Pancreas (tissue), 10 donors: ENCODE measurements around the gene GPBAR1. TPM values are rescaled to one million over a fixed set of nuclear protein-coding genes. Genes with fewer than 3 reads are reported as not detected.
A peak's percentile ranks its signal among the peaks of the same experiment; 100 is the strongest.

ENCODE experiments used
- ATAC-seq, 4 donors: fragments of 200-7000 bp; cut with Tn5 transposase; one replicate each; pipeline versions ENCODE4 v1.8.0 to v1.9.1; 2020; ENCODE audit warnings: mild to moderate bottlenecking in 4 of 4, moderate library complexity in 4 of 4
- DNase-seq, 6 donors: peaks; one replicate each; pipeline ENCODE4 v3.0.0-alpha.2; 2020
- FAIRE-seq: peaks from 2 replicates; lab custom pipeline; 2012; peaks lifted over from hg19 to GRCh38; lab: Jason Lieb, UNC
- H3K27ac ChIP-seq, 4 donors: fragments of 200-600 bp; sonication (generic); 1 replicate in 3 of 4; 2 replicates in 1 of 4; pipeline versions ENCODE4 v1.5.0 to v1.8.0; 2020
- H3K27me3 ChIP-seq, 4 donors: fragments of 200-600 bp; one replicate each; pipeline ENCODE4 v1.8.0; 2021
- H3K36me3 ChIP-seq, 3 donors: fragments of 200-600 bp; sonication (generic) in 1 of 3; one replicate each; pipeline versions ENCODE4 v1.5.0 to v1.8.0; 2020 to 2021
- H3K4me1 ChIP-seq, 3 donors: fragments of 200-600 bp; one replicate each; pipeline ENCODE4 v1.8.0; 2021
- H3K4me3 ChIP-seq, 4 donors: fragments of 200-600 bp; sonication (generic) in 2 of 4; one replicate each; pipeline versions ENCODE4 v1.5.0 to v1.8.0; 2020 to 2021
- H3K9me3 ChIP-seq, 4 donors: fragments of 200-600 bp; one replicate each; pipeline ENCODE4 v1.8.0; 2021
- WGBS, 2 donors: extraction: QIAGEN DNeasy Blood & Tissue Kit; methylation state at CpG; one replicate each; pipeline ENCODE4 v1.1.7; 2013; 5-methylcytosine and 5-hydroxymethylcytosine counted together
- intact Hi-C, 3 donors: fragments of 100-400 bp; cut with DNase I; formaldehyde crosslinking; loops; one replicate each; pipeline versions ENCODE4 v1.11.1 to v1.14.2; 2022
- polyA plus RNA-seq, 2 donors: library from polyadenylated mRNA; stranded (reverse); fragments of 200-250 nt; gene quantifications; one replicate each; pipeline ENCODE4 v1.2.3, GENCODE V29; 2013
- total RNA-seq, 6 donors: library from RNA; stranded (reverse); fragmentation: NEBNext Ultra II Directional in 4 of 6; extraction: Animal tissue kit (Norgen Biotek cat#: 25700) in 4 of 6; gene quantifications; one replicate each; pipeline versions ENCODE4 v1.2.1 to v1.2.4, GENCODE V29; 2021 to 2023
- TF ChIP-seq, protein P1 (sequence below), 4 donors: fragments of 200-600 bp; sonication (generic) in 3 of 4; IDR thresholded peaks; one replicate each; pipeline versions ENCODE4 v1.5.0 to v1.8.0; 2021; ENCODE audit warnings: antibody characterized with exemption in 4 of 4
- donor health status: healthy with polysubstance abuse.
- donor health status: DM: no; HTN: no; CAD: no; lungs with moderate emphysema.
- donor health status: DM: no; HTN: no; CAD: no.
- donor health status: control.
- donor health status: control.
- donor health status: Bipolar disorder and iron deficiency.
- donor health status: DM: yes; HTN: yes; CAD: no.
- donor health status: DM: no; HTN: no; CAD: no.
- donor health status: DM: no; HTN: no; CAD: no.
- donor health status: DM: yes; HTN: yes; CAD: no.

GPBAR1 gene
- total and polyA plus RNA-seq, 8 donors, result 0.12 to 2.3 (median 1.2) TPM

DNA sequence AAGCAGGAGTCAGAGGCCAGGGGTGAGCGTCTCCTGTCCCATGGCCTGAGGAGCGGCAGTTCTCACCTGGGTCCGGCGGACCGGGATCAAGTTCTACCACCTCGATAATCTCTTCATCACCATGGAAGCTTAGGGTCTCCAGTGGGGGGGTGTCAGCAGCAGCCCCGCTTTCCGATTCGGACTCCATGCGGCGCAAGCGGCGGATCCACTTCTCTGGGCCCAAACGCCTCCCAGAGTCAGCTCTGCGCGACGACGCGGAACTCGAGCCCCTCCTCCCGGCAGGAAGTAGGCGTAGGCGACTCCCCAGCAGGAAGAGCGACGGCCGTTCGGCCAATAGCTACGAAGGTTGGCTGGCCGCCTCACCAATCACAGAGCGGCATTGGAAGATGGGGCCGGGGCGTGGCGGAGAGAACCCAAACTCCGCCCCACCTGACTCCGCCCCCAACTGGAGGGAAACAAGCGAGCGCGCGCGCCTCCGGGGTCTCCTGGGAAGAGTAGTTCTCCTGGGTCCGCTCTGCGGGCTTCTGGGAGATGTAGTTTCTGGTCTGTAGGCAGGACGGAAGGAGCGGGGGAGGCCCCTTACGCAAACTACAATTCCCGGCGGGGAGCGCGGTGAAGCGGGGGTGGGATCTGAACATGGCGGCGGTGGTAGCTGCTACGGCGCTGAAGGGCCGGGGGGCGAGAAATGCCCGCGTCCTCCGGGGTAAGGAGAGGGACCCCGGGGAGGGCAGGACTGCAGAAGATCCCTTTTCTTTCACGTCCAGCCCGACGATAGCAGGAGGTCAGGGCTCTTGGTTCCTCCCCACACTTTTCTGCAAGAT lies 9.3 kb downstream of the GPBAR1 start, which contains the start of the genes AAMP and PNKD:
AAMP (minus strand) TSS at position 238 of the 821 bp plus-strand sequence; CDS start at position 187, 51 bp downstream.
PNKD (plus strand) TSS at position 620 of the 821 bp plus-strand sequence; CDS start at position 637, 17 bp downstream.
- FAIRE-seq (peak; percentile 97), DNase-seq (peak; percentile 100), ATAC-seq (peak; percentile 81 to 92 (median 87))
- Histone ChIP-seq H3K9me3 (no peaks in the 10 kb centered on the region), H3K27me3 (no peaks in the 10 kb centered on the region), H3K27ac (peak within 1 kb of the TSS; percentile 6 to 71 (median 66)), H3K4me3 (peak within 1 kb of the TSS; percentile 72 to 91 (median 78)), H3K4me1 (peaks cover 8 to 37% (median 24%) of the 10 kb centered on the region in 3 donors), H3K36me3 (peaks cover 0 to 28% (median 24%) of the 10 kb centered on the region in 3 donors)
- intact Hi-C loops, result loop anchor here in 2 of 3 donors (5.0 to 10.0 kb wide), 2 partner anchors 122 to 125 kb away; partner anchors contain the start of gene CTDSP1 (in 1 of the 2)
- TF ChIP-seq, protein P1, sequence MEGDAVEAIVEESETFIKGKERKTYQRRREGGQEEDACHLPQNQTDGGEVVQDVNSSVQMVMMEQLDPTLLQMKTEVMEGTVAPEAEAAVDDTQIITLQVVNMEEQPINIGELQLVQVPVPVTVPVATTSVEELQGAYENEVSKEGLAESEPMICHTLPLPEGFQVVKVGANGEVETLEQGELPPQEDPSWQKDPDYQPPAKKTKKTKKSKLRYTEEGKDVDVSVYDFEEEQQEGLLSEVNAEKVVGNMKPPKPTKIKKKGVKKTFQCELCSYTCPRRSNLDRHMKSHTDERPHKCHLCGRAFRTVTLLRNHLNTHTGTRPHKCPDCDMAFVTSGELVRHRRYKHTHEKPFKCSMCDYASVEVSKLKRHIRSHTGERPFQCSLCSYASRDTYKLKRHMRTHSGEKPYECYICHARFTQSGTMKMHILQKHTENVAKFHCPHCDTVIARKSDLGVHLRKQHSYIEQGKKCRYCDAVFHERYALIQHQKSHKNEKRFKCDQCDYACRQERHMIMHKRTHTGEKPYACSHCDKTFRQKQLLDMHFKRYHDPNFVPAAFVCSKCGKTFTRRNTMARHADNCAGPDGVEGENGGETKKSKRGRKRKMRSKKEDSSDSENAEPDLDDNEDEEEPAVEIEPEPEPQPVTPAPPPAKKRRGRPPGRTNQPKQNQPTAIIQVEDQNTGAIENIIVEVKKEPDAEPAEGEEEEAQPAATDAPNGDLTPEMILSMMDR (IDR thresholded peaks at IDR 0.05), result no peak
- WGBS, 2 donors, result 0% methylated on average over 64 of the region's 64 CpGs

GRCh38 chr2:218270721-218271486 lies 10.1 kb downstream of the GPBAR1 start:
- DNase-seq (peak in 4 of 6 donors; percentile 28 to 81 (median 58)), ATAC-seq (peak in 3 of 4 donors; percentile 0), FAIRE-seq (no peak)
- H3K4me1 ChIP-seq, result peaks cover 8 to 36% (median 24%) of the 10 kb centered on the region in 3 donors
- peak overlapping the region in 3 of 4 donors; percentile 60 to 71 (median 64) for H3K27ac ChIP-seq
- peak overlapping the region; percentile 57 to 78 (median 68) for H3K4me3 ChIP-seq
- TF ChIP-seq, protein P1 (IDR thresholded peaks at IDR 0.05), result no peak
- H3K36me3 ChIP-seq, result peaks cover 6 to 35% (median 25%) of the 10 kb centered on the region in 3 donors
- intact Hi-C loops, result loop anchor here in 2 of 3 donors (5.0 to 10.0 kb wide), 2 partner anchors 121 to 124 kb away; partner anchors contain the start of gene CTDSP1 (in 1 of the 2)
- no peaks in the 10 kb centered on the region for H3K9me3 ChIP-seq
- 2% methylated on average over 22 to 23 of the region's 23 CpGs for WGBS, 2 donors
- H3K27me3 ChIP-seq, result no peaks in the 10 kb centered on the region

DNA sequence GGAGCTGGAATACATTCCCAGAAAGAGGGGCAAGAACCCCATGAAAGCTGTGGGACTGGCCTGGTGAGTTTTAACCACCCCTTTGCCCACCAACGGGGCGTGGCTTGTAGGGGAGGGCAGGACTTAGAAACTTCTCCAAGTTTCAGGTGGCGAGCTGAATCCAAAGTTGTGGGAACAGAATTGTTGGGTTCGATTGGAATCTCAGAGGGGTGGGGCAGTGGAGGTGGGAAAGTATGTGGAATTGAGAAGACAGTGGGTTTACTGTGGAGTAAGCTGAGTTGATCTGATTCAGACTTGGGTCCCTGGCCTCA lies 10.6 kb downstream of the GPBAR1 start:
- H3K9me3 ChIP-seq, result no peaks in the 10 kb centered on the region
- 7 to 10% methylated on average over 4 of the region's 4 CpGs for WGBS, 2 donors
- intact Hi-C loops, result loop anchor here in 2 of 3 donors (5.0 to 10.0 kb wide), 2 partner anchors 121 to 123 kb away; partner anchors contain the start of gene CTDSP1 (in 1 of the 2)
- no peak for ATAC-seq
- TF ChIP-seq, protein P1 (IDR thresholded peaks at IDR 0.05), result no peak
- no peaks in the 10 kb centered on the region for H3K27me3 ChIP-seq
- H3K4me1 ChIP-seq, result peaks cover 8 to 36% (median 24%) of the 10 kb centered on the region in 3 donors
- peak overlapping the region in 2 of 4 donors; percentile 69 to 78 for H3K4me3 ChIP-seq
- FAIRE-seq, result no peak
- DNase-seq, result peak in 2 of 6 donors; percentile 49 to 67
- peaks cover 6 to 36% (median 30%) of the 10 kb centered on the region in 3 donors for H3K36me3 ChIP-seq
- peak overlapping the region in 2 of 4 donors; percentile 64 to 71 for H3K27ac ChIP-seq

GRCh38 chr2:218271865-218272530 lies 11.2 kb downstream of the GPBAR1 start:
- peaks cover 8 to 36% (median 24%) of the 10 kb centered on the region in 3 donors for H3K4me1 ChIP-seq
- H3K27me3 ChIP-seq, result no peaks in the 10 kb centered on the region
- no peaks in the 10 kb centered on the region for H3K9me3 ChIP-seq
- H3K36me3 ChIP-seq, result peaks cover 6 to 36% (median 36%) of the 10 kb centered on the region in 3 donors
- peak overlapping the region in 3 of 4 donors; percentile 37 to 71 (median 64) for H3K27ac ChIP-seq
- ATAC-seq, result no peak
- 21 to 26% methylated on average over 5 of the region's 5 CpGs for WGBS, 2 donors
- no peak for FAIRE-seq
- TF ChIP-seq, protein P1 (IDR thresholded peaks at IDR 0.05), result no peak
- H3K4me3 ChIP-seq, result peak overlapping the region in 2 of 4 donors; percentile 69 to 78
- peak in 4 of 6 donors; percentile 14 to 55 (median 32) for DNase-seq
- intact Hi-C loops, result loop anchor here in 2 of 3 donors (5.0 to 10.0 kb wide), 2 partner anchors 120 to 123 kb away; partner anchors contain the start of gene CTDSP1 (in 1 of the 2)
